GM18499 (cell line): ENCODE data around the gene CNGB1.

Source experiments
- ATAC-seq: cut with Tn5 transposase; IDR thresholded peaks from one replicate; pipeline ENCODE4 v1.9.1; 2021; ENCODE audit warnings: moderate number of reproducible peaks; ENCODE audit not compliant: insufficient read depth, unreplicated experiment

CNGB1 gene

DNA sequence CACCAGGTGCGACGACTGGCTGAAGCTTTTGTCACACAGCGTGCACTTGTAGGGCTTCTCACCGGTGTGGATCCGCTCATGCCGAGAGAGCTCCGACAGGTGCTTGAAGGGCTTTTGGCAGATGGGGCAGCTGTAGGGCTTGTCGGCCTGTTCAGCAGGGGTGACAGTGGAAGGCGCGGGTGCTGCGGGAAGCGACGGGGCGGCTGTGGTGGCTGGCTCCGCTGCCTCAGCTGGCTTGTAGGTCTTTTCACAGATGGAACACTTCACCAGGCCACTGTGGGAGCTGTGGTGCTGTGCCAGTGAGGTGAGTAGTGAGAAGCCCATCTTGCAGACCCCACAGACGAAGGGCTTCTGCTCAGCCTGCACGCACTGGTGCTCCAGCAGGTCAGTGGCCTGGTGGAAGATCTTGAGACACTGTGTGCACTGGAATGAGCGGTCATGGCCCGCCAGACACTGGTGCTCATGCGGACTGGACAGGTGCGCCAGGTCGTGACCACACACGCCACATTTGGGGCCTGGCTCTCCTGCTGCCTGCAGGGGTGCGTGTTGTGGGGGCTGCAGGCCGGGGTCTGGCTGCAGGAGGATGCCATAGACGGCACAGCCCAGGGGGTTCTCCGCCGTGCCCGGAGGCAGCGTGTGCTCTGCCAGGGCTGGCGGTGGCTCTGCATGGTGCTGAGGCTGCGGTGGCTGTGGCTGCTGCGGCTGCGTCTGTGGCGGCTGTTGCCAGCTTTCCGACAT lies 26.8 kb upstream of the CNGB1 start:
- no peak for ATAC-seq

DNA sequence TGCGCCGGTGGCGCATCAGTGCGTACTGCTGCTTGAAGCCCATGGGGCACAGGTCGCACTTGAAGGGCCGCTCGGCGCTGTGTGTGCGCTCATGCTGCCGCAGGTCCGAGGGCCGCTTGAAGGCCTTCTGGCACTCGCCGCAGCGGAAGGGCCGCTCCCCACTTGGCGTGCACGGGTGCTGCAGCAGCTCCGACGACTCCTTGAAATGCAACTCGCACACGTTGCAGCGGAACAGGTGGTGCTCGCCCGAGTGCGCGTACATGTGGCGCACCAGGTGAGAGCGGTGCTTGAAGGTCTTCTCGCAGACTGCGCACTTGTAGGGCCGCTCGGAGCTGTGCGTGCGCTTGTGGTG lies 26.2 kb upstream of the CNGB1 start:
- ATAC-seq = no peak

DNA sequence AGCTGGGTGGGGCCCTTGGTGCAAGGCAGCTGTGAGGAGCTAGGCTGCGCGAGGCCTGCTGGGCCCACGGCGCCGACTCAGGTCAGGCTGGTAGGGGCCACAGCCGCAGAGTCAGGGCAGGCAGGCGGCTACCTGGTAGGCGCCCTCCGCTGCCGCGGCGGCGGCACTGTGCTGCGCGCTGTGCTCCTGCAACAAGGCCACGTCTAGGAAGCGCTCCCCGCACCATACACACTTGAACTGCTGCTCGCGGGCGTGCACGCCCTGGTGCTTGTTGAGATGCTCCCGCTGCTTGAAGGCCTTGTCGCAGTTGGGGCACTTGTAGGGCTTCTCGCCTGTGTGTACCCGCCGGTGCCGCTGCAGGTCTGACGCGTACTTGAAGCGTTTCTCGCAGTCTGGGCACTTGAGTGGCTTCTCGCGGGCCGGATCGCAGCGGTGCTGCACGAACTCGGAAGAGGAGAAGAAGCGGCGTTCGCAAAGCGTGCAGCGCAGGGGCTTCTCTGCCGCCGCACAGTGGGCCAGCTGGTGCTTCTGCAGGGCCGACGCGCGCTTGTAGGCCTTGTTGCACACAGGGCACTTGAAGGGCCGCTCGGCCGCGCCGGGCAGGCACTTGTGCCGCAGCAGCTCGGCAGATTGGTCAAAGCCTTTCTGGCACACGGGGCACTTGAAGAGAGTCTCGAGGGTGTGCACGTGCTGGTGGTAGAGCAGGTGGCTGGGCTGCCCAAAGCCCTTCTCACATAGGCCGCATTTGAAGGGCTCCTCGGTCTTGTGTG lies 25.7 kb upstream of the CNGB1 start:
- no peak for ATAC-seq

GRCh38 chr16:57995721-57996405 lies 24.9 kb upstream of the CNGB1 start:
- no peak for ATAC-seq

GRCh38 chr16:57994778-57995177 lies 23.9 kb upstream of the CNGB1 start:
- ATAC-seq = no peak

- ATAC-seq = no peak
Observed at GRCh38 chr16:57994361-57994760, 23.4 kb upstream of the CNGB1 start.

DNA sequence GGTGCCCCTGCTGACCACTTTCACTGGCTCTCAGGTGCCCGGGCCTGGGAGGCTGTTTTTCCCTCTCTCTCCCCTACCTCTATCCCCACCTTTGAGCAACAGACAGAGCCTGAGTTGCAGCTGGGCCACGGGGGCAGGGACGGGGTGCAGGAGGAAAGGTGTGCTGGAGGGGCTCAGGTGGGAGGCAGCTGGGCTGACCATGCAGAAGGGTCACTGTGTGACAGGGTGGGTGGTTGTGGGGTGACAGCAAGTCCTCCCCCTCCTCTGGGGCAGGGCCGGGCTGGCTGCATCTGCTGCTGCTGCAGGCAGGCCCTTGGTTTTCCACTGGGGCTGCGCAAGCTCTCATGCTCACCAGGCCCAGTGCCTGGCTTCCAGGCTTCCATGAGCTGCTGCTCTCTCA lies 23.0 kb upstream of the CNGB1 start:
- ATAC-seq = no peak

DNA sequence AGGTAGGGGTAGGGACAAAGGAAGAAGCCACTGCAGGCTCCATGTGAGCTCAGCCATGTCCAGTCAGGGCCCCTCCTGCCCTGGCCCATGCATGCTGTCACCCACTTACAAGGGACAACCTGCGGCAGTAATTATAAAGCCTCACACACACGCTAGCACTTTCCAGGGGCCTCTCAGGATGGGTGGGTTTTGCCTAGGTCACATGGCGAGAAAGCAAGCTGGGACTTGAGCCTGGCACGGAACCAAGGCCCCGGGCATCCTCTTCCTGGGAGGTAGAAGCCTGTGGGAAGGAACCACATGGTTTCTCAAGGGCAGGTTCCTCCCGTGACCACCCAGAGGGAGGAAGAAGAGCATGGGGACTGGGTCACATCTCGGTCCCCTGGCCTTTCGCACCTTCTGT lies 22.5 kb upstream of the CNGB1 start:
- no peak for ATAC-seq

GRCh38 chr16:57992084-57992483 lies 21.2 kb upstream of the CNGB1 start:
- ATAC-seq = no peak

- ATAC-seq = no peak
Observed at GRCh38 chr16:57991551-57992059, 20.7 kb upstream of the CNGB1 start.

- ATAC-seq = no peak
Observed at GRCh38 chr16:57988929-57989328, 18.0 kb upstream of the CNGB1 start.

DNA sequence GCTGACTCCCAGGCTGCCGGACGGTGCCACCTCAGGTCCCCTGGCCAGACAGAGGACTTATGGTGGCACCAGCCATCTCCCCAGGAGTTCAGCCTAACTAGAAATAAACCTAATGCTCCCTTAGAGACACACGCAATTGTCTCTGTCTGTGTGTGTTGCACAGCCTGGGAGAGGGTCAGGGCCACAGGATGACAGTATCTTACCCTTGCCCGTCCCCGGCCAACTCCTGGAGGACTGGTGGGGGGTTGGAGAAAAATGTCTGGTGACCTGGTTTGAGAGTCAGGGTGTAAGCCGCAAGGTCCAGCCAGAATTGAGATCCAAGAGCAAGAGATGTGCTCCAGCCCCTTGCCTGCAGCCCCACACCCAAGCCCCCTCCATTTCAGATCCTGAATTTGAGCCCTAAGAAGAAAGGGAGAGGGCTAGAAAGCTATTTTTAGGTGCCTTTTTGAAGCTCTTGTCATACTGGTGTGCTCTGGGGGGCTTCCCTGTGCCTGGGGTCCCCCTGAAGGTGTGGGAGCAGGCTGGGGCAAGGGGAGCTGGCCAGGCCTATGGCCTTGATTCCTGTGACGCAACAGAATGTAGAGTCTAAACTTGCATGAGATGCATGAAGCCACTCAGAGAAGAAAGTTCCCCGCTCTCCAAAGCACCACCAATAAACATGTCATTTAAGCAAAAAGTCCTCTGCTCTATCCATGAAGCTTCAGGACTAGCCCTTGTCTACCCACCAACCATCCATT lies 16.7 kb upstream of the CNGB1 start:
- no peak for ATAC-seq

- no peak for ATAC-seq
Observed at GRCh38 chr16:57986196-57986595, 15.3 kb upstream of the CNGB1 start.

GRCh38 chr16:57985204-57986181 lies 14.6 kb upstream of the CNGB1 start:
- ATAC-seq = no peak

GRCh38 chr16:57984443-57985203 lies 13.7 kb upstream of the CNGB1 start:
- ATAC-seq = no peak

DNA sequence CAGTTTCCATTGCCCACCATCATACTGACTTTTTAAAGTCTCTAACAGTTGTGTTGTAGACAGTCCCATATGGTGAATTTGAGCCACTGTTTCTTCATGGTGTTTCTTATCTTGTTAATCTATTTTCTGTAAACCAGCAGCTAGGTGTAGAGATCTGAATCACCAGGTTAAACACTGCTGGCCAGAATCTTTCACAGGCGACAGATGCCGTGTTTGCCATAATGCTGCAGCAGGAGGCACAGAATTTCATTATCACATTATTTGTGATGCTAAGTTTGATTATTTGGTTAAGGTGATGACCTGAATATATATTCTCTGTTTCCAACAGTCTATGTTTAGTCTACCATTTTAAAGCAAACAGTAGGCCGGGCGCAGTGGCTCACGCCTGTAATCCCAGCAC lies 11.5 kb upstream of the CNGB1 start:
- no peak for ATAC-seq

- ATAC-seq = no peak
Observed at GRCh38 chr16:57981636-57982035, 10.7 kb upstream of the CNGB1 start.

- no peak for ATAC-seq
Observed at GRCh38 chr16:57979006-57979585, 8.2 kb upstream of the CNGB1 start.
